ENCODE measurements around the gene TMEM38A. TPM values are rescaled to one million over a fixed set of nuclear protein-coding genes. Genes with fewer than 3 reads are reported as not detected.

Gene TMEM38A
- total RNA-seq, 1 experiment from 2014 or later = 3.8 TPM

DNA sequence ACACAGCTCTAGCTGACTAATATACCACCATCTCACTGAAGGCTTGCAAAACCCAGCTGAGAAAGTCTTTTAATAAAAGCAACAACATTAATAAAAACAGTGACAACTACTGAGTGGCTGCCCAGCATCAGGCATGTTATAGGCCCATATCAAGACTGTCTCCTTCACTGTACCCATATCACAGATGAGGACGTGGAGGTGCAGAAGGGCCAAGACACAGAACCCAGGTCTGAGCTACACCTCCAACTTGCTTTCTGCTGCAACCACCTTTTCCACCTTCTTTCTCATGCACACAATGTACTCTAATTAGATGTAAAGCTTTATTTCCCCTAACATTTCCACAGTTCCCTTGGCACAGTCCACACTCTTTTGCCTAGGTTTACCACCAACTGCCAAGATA, 22.3 kb upstream of the TMEM38A start:
- H3K4me1 ChIP-seq = no peaks in the 10 kb centered on the region
- intact Hi-C loops (cut with micrococcal nuclease; ENCODE audit: unreplicated experiment) = no loop called here
- H3K4me3 ChIP-seq (ENCODE audit: low read depth, low read length) = no peak overlapping the region
- Mint-ChIP-seq H3K27ac (ENCODE audit: unreplicated experiment) (no peak overlapping the region), H3K27me3 (ENCODE audit: insufficient read depth, unreplicated experiment) (no peaks in the 10 kb centered on the region), H3K4me3 (ENCODE audit: unreplicated experiment) (no peak overlapping the region), H3K9me3 (ENCODE audit: unreplicated experiment) (no peaks in the 10 kb centered on the region), H3K4me1 (ENCODE audit: low read depth, unreplicated experiment) (no peaks in the 10 kb centered on the region), H3K36me3 (ENCODE audit: insufficient read depth, unreplicated experiment) (peaks cover 58% of the 10 kb centered on the region)
- H3K9me3 ChIP-seq = no peaks in the 10 kb centered on the region
- no peak for TF ChIP-seq CTCF (IDR thresholded peaks at IDR 0.05; ENCODE audit: insufficient read depth in 1 of 2, low read depth in 1 of 2, low read length in 1 of 2, severe bottlenecking in 1 of 2, unreplicated experiment in 1 of 2)
- ChIA-PET POLR2A (interaction anchor here (0.8 kb wide), 1 partner anchor 16 kb away, joined by 5 read pairs; no protein-coding TSS in a partner anchor), CTCF (no interaction called here)
- no peaks in the 10 kb centered on the region for H3K27me3 ChIP-seq (replicated peaks; ENCODE audit: control insufficient read depth, insufficient read depth, low read length)
- no peak for DNase-seq
- H3K36me3 ChIP-seq (ENCODE audit: control insufficient read depth, insufficient read depth, low read length) = no peaks in the 10 kb centered on the region
- no TSS peak for BruUV-seq (replicated peaks)

- no peak overlapping the region for H3K4me3 Mint-ChIP-seq (ENCODE audit: unreplicated experiment)
- POLR2A ChIA-PET = no interaction called here
These were observed 20.0 kb upstream of the TMEM38A start for GRCh38 chr19:16640951-16641350.

GRCh38 chr19:16641695-16642094, 19.2 kb upstream of the TMEM38A start:
- Histone ChIP-seq H3K27me3 (replicated peaks; ENCODE audit: control insufficient read depth, insufficient read depth, low read length) (no peaks in the 10 kb centered on the region), H3K9me3 (no peaks in the 10 kb centered on the region), H3K36me3 (ENCODE audit: control insufficient read depth, insufficient read depth, low read length) (no peaks in the 10 kb centered on the region), H3K4me1 (no peaks in the 10 kb centered on the region), H3K4me3 (ENCODE audit: low read depth, low read length) (no peak overlapping the region)
- no peak for DNase-seq
- no peak for TF ChIP-seq CTCF (IDR thresholded peaks at IDR 0.05; ENCODE audit: insufficient read depth in 1 of 2, low read depth in 1 of 2, low read length in 1 of 2, severe bottlenecking in 1 of 2, unreplicated experiment in 1 of 2)
- peaks cover 61% of the 10 kb centered on the region for H3K36me3 Mint-ChIP-seq (ENCODE audit: insufficient read depth, unreplicated experiment)
- BruUV-seq (replicated peaks) = no TSS peak
- H3K4me3 Mint-ChIP-seq (ENCODE audit: unreplicated experiment) = no peak overlapping the region
- ChIA-PET CTCF (no interaction called here), POLR2A (no interaction called here)
- H3K27ac Mint-ChIP-seq (ENCODE audit: unreplicated experiment) = no peak overlapping the region
- no peaks in the 10 kb centered on the region for H3K9me3 Mint-ChIP-seq (ENCODE audit: unreplicated experiment)
- intact Hi-C loops (cut with micrococcal nuclease; ENCODE audit: unreplicated experiment) = no loop called here
- no peaks in the 10 kb centered on the region for H3K27me3 Mint-ChIP-seq (ENCODE audit: insufficient read depth, unreplicated experiment)
- H3K4me1 Mint-ChIP-seq (ENCODE audit: low read depth, unreplicated experiment) = no peaks in the 10 kb centered on the region

More at GRCh38 chr19:16640951-16641350, 20.0 kb upstream of the TMEM38A start:
- Histone ChIP-seq H3K9me3 (no peaks in the 10 kb centered on the region), H3K4me3 (ENCODE audit: low read depth, low read length) (no peak overlapping the region), H3K36me3 (ENCODE audit: control insufficient read depth, insufficient read depth, low read length) (no peaks in the 10 kb centered on the region), H3K27me3 (replicated peaks; ENCODE audit: control insufficient read depth, insufficient read depth, low read length) (no peaks in the 10 kb centered on the region), H3K4me1 (no peaks in the 10 kb centered on the region)
- Mint-ChIP-seq H3K27ac (ENCODE audit: unreplicated experiment) (no peak overlapping the region), H3K9me3 (ENCODE audit: unreplicated experiment) (no peaks in the 10 kb centered on the region), H3K4me1 (ENCODE audit: low read depth, unreplicated experiment) (no peaks in the 10 kb centered on the region), H3K27me3 (ENCODE audit: insufficient read depth, unreplicated experiment) (no peaks in the 10 kb centered on the region), H3K36me3 (ENCODE audit: insufficient read depth, unreplicated experiment) (peaks cover 63% of the 10 kb centered on the region)
- intact Hi-C loops (cut with micrococcal nuclease; ENCODE audit: unreplicated experiment) = no loop called here
- no peak for TF ChIP-seq CTCF (IDR thresholded peaks at IDR 0.05; ENCODE audit: insufficient read depth in 1 of 2, low read depth in 1 of 2, low read length in 1 of 2, severe bottlenecking in 1 of 2, unreplicated experiment in 1 of 2)
- CTCF ChIA-PET = no interaction called here
- BruUV-seq (replicated peaks) = no TSS peak
- DNase-seq = no peak

Measured in Caco-2 (cell line).